ENCODE data around the gene CCDC12. TPM values are rescaled to one million over a fixed set of nuclear protein-coding genes. Genes with fewer than 3 reads are reported as not detected.

CCDC12 gene
- total and polyA plus RNA-seq, 4 donors = 34.2 to 129 (median 70.0) TPM

DNA sequence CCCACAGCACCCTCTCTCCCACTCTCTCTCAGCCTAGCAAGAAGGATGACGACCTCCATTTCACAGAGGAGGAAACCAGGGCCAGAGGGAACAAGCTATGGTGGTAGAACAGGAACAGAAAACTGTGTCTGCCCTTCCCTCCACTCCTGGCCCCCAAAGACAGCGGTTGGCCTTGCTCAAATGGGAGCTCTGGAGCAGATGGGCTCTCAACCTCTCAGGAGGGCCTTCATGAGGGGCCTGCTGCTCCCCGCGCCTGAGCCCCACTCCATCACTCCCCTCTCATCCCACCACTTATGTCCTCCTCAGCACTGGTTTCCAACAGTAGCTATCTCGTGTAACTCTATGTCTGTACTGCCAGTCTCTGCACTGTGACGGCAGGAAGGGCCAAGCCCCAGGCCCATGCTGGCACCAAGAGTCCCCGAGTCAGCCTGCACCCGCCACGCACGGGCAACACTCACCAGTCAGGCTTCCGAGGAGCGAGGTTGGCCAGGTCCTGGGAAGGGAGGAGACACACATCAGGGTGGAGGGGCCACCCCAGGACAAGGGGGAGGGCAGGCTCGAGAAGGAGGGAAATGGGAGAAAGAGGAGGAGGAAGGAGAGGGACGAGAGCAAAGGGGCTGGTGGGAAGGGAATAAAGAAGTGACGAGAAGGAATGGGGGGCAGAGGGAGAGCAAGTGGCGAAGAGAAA lies 53.5 kb downstream of the CCDC12 start:
- Histone ChIP-seq H3K36me3 (ENCODE audit: control insufficient read depth in 4 of 4, insufficient read depth in 4 of 4, low read length in 4 of 4) (peaks cover 9 to 61% (median 43%) of the 10 kb centered on the region in 4 donors), H3K9me3 (ENCODE audit: control insufficient read depth in 4 of 4, insufficient read depth in 3 of 4, low read length in 3 of 4) (peaks cover 0 to under 1% (median 0%) of the 10 kb centered on the region in 4 donors), H3K4me1 (ENCODE audit: control insufficient read depth in 5 of 5, insufficient read depth in 5 of 5, low read length in 5 of 5) (peaks cover 0 to 23% (median 4%) of the 10 kb centered on the region in 5 donors), H3K4me3 (no peak overlapping the region), H3K27ac (ENCODE audit: low read depth in 1 of 2, low read length in 1 of 2) (no peak overlapping the region), H3K9ac (ENCODE audit: insufficient read depth in 1 of 2, low read length in 2 of 2) (no peak overlapping the region), H3K27me3 (ENCODE audit: control insufficient read depth in 3 of 3, insufficient read depth in 3 of 3, low read length in 2 of 3) (no peaks in the 10 kb centered on the region)
- no peak for DNase-seq
- TF ChIP-seq, protein P1, sequence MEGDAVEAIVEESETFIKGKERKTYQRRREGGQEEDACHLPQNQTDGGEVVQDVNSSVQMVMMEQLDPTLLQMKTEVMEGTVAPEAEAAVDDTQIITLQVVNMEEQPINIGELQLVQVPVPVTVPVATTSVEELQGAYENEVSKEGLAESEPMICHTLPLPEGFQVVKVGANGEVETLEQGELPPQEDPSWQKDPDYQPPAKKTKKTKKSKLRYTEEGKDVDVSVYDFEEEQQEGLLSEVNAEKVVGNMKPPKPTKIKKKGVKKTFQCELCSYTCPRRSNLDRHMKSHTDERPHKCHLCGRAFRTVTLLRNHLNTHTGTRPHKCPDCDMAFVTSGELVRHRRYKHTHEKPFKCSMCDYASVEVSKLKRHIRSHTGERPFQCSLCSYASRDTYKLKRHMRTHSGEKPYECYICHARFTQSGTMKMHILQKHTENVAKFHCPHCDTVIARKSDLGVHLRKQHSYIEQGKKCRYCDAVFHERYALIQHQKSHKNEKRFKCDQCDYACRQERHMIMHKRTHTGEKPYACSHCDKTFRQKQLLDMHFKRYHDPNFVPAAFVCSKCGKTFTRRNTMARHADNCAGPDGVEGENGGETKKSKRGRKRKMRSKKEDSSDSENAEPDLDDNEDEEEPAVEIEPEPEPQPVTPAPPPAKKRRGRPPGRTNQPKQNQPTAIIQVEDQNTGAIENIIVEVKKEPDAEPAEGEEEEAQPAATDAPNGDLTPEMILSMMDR (IDR thresholded peaks at IDR 0.05; ENCODE audit: control extremely low read depth, extremely low read depth) = no peak
- 90 to 93% methylated on average over 16 of the region's 16 CpGs for WGBS, 2 donors
- ATAC-seq (ENCODE audit: insufficient read depth, low FRiP score) = no peak

DNA sequence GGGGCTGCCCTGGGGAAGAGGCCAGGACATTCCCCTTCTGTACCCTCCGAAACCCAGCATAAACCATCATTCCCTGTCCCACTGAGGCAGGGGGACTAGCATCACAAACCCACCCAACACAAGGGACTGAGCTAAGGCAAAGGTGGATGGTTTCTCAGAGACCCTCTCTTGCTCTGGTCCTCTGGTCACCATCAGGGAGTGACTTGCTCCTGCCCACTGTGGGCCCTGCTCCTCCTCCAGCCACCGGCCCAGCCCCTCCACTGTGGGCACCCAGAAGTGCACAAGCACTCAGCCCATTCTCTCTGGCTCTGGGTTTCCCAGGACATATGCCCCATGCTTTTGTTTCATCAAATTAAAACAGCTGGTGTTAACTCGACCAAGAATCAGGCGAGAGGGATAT lies 54.1 kb downstream of the CCDC12 start:
- no peaks in the 10 kb centered on the region for H3K27me3 ChIP-seq (ENCODE audit: control insufficient read depth in 3 of 3, insufficient read depth in 3 of 3, low read length in 2 of 3)
- H3K27ac ChIP-seq (ENCODE audit: low read depth in 1 of 2, low read length in 1 of 2) = no peak overlapping the region
- peaks cover 0 to 5% (median 0%) of the 10 kb centered on the region in 4 donors for H3K9me3 ChIP-seq (ENCODE audit: control insufficient read depth in 4 of 4, insufficient read depth in 3 of 4, low read length in 3 of 4)
- H3K4me1 ChIP-seq (ENCODE audit: control insufficient read depth in 5 of 5, insufficient read depth in 5 of 5, low read length in 5 of 5) = peaks cover 0 to 20% (median 4%) of the 10 kb centered on the region in 5 donors
- no peak overlapping the region for H3K9ac ChIP-seq (ENCODE audit: insufficient read depth in 1 of 2, low read length in 2 of 2)
- TF ChIP-seq, protein P1 (IDR thresholded peaks at IDR 0.05; ENCODE audit: control extremely low read depth, extremely low read depth) = no peak
- no peak for DNase-seq
- 96 to 98% methylated on average over 4 of the region's 4 CpGs for WGBS, 2 donors
- no peak for ATAC-seq (ENCODE audit: insufficient read depth, low FRiP score)
- no peak overlapping the region for H3K4me3 ChIP-seq
- H3K36me3 ChIP-seq (ENCODE audit: control insufficient read depth in 4 of 4, insufficient read depth in 4 of 4, low read length in 4 of 4) = peaks cover 9 to 64% (median 43%) of the 10 kb centered on the region in 4 donors

DNA sequence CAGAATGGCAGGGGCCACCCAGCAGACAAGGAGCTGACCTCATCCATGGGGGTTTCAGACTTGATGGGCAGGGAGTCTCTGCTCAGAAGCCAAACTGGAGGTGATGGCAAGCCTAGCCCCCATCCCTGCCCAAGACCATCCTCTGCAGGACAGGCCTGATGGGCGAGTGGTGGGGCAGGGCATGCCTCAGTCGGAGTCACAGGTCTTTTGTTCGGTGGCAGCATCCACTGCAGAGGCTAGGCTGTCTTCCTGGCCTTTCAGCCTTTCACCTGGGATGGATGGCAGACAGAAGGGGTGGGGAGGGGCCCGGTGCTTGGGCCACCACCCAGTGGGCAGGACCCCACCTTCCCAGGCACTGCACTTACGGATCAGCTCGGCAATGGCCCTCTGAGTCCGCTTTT lies 54.7 kb downstream of the CCDC12 start:
- H3K4me1 ChIP-seq (ENCODE audit: control insufficient read depth in 5 of 5, insufficient read depth in 5 of 5, low read length in 5 of 5) = peaks cover 0 to 15% (median 4%) of the 10 kb centered on the region in 5 donors
- ATAC-seq (ENCODE audit: insufficient read depth, low FRiP score) = no peak
- TF ChIP-seq, protein P1 (IDR thresholded peaks at IDR 0.05; ENCODE audit: control extremely low read depth, extremely low read depth) = no peak
- H3K27me3 ChIP-seq (ENCODE audit: control insufficient read depth in 3 of 3, insufficient read depth in 3 of 3, low read length in 2 of 3) = no peaks in the 10 kb centered on the region
- WGBS, 2 donors = 94 to 98% methylated on average over 7 of the region's 7 CpGs
- H3K27ac ChIP-seq (ENCODE audit: low read depth in 1 of 2, low read length in 1 of 2) = no peak overlapping the region
- H3K9ac ChIP-seq (ENCODE audit: insufficient read depth in 1 of 2, low read length in 2 of 2) = no peak overlapping the region
- H3K36me3 ChIP-seq (ENCODE audit: control insufficient read depth in 4 of 4, insufficient read depth in 4 of 4, low read length in 4 of 4) = peaks cover 13 to 66% (median 47%) of the 10 kb centered on the region in 4 donors
- H3K4me3 ChIP-seq = no peak overlapping the region
- no peak for DNase-seq
- H3K9me3 ChIP-seq (ENCODE audit: control insufficient read depth in 4 of 4, insufficient read depth in 3 of 4, low read length in 3 of 4) = peaks cover 0 to 5% (median 2%) of the 10 kb centered on the region in 4 donors
